GM23248 (cell line): ENCODE data around the gene RASAL2. TPM values are rescaled to one million over a fixed set of nuclear protein-coding genes. Genes with fewer than 3 reads are reported as not detected.

Source experiments
- DNase-seq: peaks from one replicate; pipeline ENCODE4 v3.0.0-alpha.2; 2015
- H2AFZ ChIP-seq: fragments of 200-600 bp; sonication (generic); 2 replicates; pipeline ENCODE4 v1.6.1; 2016; ENCODE audit warnings: antibody characterized with exemption
- H3F3A ChIP-seq: fragments of 200-600 bp; sonication (generic); 2 replicates; pipeline ENCODE4 v1.6.1; 2016; ENCODE audit warnings: mild to moderate bottlenecking, antibody characterized with exemption, mixed run types; ENCODE audit not compliant: insufficient read depth
- H3K27ac ChIP-seq: fragments of 200-600 bp; sonication (generic); 2 replicates; pipeline ENCODE4 v1.5.1; 2016; ENCODE audit warnings: mild to moderate bottlenecking
- H3K27me3 ChIP-seq: fragments of 200-600 bp; sonication (generic); replicated peaks from 2 replicates; pipeline ENCODE4 v1.6.1; 2016; ENCODE audit warnings: mild to moderate bottlenecking; ENCODE audit not compliant: insufficient read depth
- H3K36me3 ChIP-seq: fragments of 200-600 bp; sonication (generic); 2 replicates; pipeline ENCODE4 v1.6.1; 2016; ENCODE audit warnings: low read depth, mild to moderate bottlenecking
- H3K4me1 ChIP-seq: fragments of 200-600 bp; sonication (generic); 2 replicates; pipeline ENCODE4 v1.6.1; 2016; ENCODE audit warnings: mild to moderate bottlenecking; ENCODE audit not compliant: insufficient read depth
- H3K4me2 ChIP-seq: fragments of 200-600 bp; sonication (generic); one replicate; pipeline ENCODE4 v1.6.1; 2016; ENCODE audit warnings: mild to moderate bottlenecking; ENCODE audit not compliant: unreplicated experiment
- H3K4me3 ChIP-seq: fragments of 200-600 bp; sonication (generic); 2 replicates; pipeline ENCODE4 v1.5.1; 2016; ENCODE audit warnings: mild to moderate bottlenecking
- H3K79me2 ChIP-seq: fragments of 200-600 bp; sonication (generic); 2 replicates; pipeline ENCODE4 v1.6.1; 2016; ENCODE audit warnings: mild to moderate bottlenecking; ENCODE audit not compliant: insufficient read depth
- H3K9ac ChIP-seq: fragments of 200-600 bp; sonication (generic); 2 replicates; pipeline ENCODE4 v1.6.1; 2016; ENCODE audit warnings: mild to moderate bottlenecking
- H3K9me2 ChIP-seq: fragments of 200-600 bp; sonication (generic); 2 replicates; pipeline ENCODE4 v1.6.1; 2016; ENCODE audit warnings: mixed run types, mild to moderate bottlenecking, moderate library complexity; ENCODE audit not compliant: insufficient read depth
- H3K9me3 ChIP-seq: fragments of 200-600 bp; sonication (generic); one replicate; pipeline ENCODE4 v1.6.1; 2017; ENCODE audit warnings: low read depth
- H4K20me1 ChIP-seq: fragments of 200-600 bp; sonication (generic); 2 replicates; pipeline ENCODE4 v1.6.0; 2016; ENCODE audit not compliant: insufficient read depth
- EZH2 ChIP-seq: fragments of 200-600 bp; sonication (generic); IDR thresholded peaks from 2 replicates; pipeline ENCODE4 v1.6.1; 2018; ENCODE audit warnings: antibody characterized with exemption, mild to moderate bottlenecking; ENCODE audit not compliant: insufficient read depth, poor library complexity, severe bottlenecking
- EZH2phosphoT487 ChIP-seq: fragments of 200-600 bp; sonication (generic); IDR thresholded peaks from 2 replicates; pipeline ENCODE4 v1.6.1; 2018; ENCODE audit warnings: antibody characterized with exemption, moderate library complexity, mild to moderate bottlenecking, low read depth; ENCODE audit not compliant: insufficient read depth
- WGBS, 2 experiments: methylation state at CpG; one replicate each; pipeline ENCODE4 v1.1.6; 2015 to 2017; ENCODE audit warnings: low lambda C conversion rate in 2 of 2, low coverage in 1 of 2; ENCODE audit errors: missing lambda C conversion rate in 2 of 2; 5-methylcytosine and 5-hydroxymethylcytosine counted together
- in situ Hi-C: fragments of 300-500 bp; cut with MboI; formaldehyde crosslinking; loops from 2 replicates; pipeline ENCODE4 v1.15.0; 2020
- polyA plus RNA-seq: library from polyadenylated mRNA; unstranded; fragments of >200 nt; fragmentation: Nextera tagmentation; extraction: Ambion mirVana; gene quantifications from 2 replicates; pipeline ENCODE4 v1.2.1, GENCODE V29; 2016
- total RNA-seq: library from RNA; depleted of rRNA; stranded (reverse); fragments of >200 nt; shearing (Covaris generic); gene quantifications from 2 replicates; pipeline ENCODE4 v1.2.3, GENCODE V29; 2014

Gene RASAL2
- total and polyA plus RNA-seq, 2 experiments from 2014 or later: 10.1 to 23.1 TPM

DNA sequence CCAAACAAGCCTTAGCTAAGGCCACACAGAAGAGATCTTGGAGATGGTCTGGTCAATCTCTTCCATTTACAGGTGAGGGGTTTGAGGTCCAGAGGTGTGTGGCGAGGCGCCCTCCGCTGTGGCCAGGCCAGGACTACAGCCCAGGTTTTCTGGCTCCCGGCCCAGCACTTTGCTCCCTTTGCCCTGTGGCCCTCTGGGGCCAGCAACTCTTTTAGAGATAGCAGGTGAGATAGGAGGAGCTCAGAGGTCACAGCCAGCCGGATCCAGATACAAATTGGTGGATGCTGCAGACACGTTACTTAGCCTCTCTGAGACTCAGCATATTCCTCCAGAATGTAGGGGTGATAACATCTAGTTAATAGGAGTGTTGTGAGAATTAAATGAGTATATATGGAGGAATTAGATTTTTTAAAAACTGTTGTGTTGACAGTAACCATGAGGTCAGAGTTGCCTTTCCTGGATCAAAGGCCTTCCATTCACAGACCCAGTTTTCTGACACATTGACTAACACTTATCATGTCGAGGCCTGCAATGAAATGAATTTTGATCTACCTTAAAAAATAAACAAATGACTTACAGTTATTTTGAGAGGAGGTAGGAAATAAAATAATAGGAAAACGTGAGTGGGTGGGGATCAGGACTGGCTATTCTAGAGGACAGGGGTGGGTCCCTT is 435.6 kb downstream of the RASAL2 start:
- TF ChIP-seq EZH2 (no peak), EZH2phosphoT487 (no peak)
- no peak for DNase-seq
- Histone ChIP-seq H3K27ac (no peak overlapping the region), H4K20me1 (no peaks in the 10 kb centered on the region), H3K36me3 (no peaks in the 10 kb centered on the region), H3K27me3 (no peaks in the 10 kb centered on the region), H3K9ac (no peak overlapping the region), H3K9me2 (no peaks in the 10 kb centered on the region), H3K4me1 (peaks cover 13% of the 10 kb centered on the region; the same call in 1 of the 2 replicates), H3K4me2 (no peak overlapping the region), H3K4me3 (no peak overlapping the region), H3F3A (0 out of 2 replicates have a peak, but pooled peaks cover 4% of the 10 kb centered on the region), H3K9me3 (no peaks in the 10 kb centered on the region), H3K79me2 (no peaks in the 10 kb centered on the region), H2AFZ (no peak overlapping the region)
- 83 to 87% methylated on average over 8 of the region's 8 CpGs for WGBS, 2 experiments
- in situ Hi-C loops: loop anchor here (25.0 kb wide), 1 partner anchor 833 kb away; the partner anchor contains the start of gene AXDND1

DNA sequence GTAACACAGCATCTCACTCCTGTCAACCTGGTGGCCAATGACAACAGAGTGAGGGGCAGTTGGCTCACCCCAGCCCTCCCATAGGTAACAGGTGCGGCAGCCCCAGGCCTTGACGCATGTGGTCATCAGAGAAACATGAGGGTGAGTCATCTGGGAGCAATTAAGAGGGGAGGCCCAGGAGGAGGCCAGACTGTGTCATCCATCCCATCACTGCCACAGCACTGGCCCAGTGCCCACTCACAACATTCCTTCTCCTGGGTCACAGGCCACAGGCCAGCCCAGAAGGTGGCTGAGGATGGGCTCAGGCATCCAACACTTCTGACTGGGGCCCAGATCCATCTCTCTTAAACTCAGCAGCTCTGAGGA is 436.1 kb downstream of the RASAL2 start:
- 0 to 22% methylated on average over 2 of the region's 2 CpGs for WGBS, 2 experiments
- H4K20me1 ChIP-seq: no peaks in the 10 kb centered on the region
- no peak overlapping the region for H3K4me3 ChIP-seq
- no peaks in the 10 kb centered on the region for H3K36me3 ChIP-seq
- H3K4me1 ChIP-seq: peaks cover 13% of the 10 kb centered on the region; the same call in 1 of the 2 replicates
- in situ Hi-C loops: loop anchor here (25.0 kb wide), 1 partner anchor 832 kb away; the partner anchor contains the start of gene AXDND1
- H2AFZ ChIP-seq: no peak overlapping the region
- 0 out of 2 replicates have a peak, but pooled peaks cover 4% of the 10 kb centered on the region for H3F3A ChIP-seq
- no peaks in the 10 kb centered on the region for H3K27me3 ChIP-seq
- TF ChIP-seq EZH2: no peak
- TF ChIP-seq EZH2phosphoT487: no peak
- H3K9me2 ChIP-seq: no peaks in the 10 kb centered on the region
- DNase-seq: peak; percentile 84
- peak overlapping the region; percentile 18 for H3K4me2 ChIP-seq
- H3K9ac ChIP-seq: no peak overlapping the region
- H3K9me3 ChIP-seq: no peaks in the 10 kb centered on the region
- H3K27ac ChIP-seq: no peak overlapping the region
- no peaks in the 10 kb centered on the region for H3K79me2 ChIP-seq

DNA sequence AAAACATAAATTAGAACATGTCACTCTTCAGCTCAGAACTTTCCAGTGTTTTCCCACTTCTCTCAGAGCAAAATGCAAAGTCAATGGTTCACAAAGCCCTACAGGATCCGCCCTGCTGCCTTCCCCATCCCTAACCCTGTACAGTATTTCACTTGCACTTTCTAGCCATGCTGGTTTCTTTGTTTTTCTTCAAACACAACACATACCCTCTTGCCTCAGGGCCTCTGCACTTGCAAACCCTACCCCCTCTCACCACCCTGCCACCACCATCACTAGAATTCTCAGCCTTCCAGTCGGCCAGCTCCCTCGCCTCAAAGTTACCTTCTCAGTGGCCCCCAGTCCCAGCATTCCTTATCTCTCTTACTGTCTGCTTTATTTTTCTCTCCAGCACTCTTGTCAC is 436.6 kb downstream of the RASAL2 start:
- no peaks in the 10 kb centered on the region for H3K36me3 ChIP-seq
- no peaks in the 10 kb centered on the region for H3K9me3 ChIP-seq
- no peak overlapping the region for H3K9ac ChIP-seq
- WGBS, 2 experiments: 94 to 96% methylated on average over 3 of the region's 3 CpGs
- in situ Hi-C loops: loop anchor here (25.0 kb wide), 1 partner anchor 832 kb away; the partner anchor contains the start of gene AXDND1
- H3K9me2 ChIP-seq: no peaks in the 10 kb centered on the region
- TF ChIP-seq EZH2phosphoT487 (no peak), EZH2 (no peak)
- no peak overlapping the region for H3K27ac ChIP-seq
- H3F3A ChIP-seq: peaks cover 6% of the 10 kb centered on the region; the same call in 1 of the 2 replicates
- peak; percentile 27 for DNase-seq
- peaks cover 13% of the 10 kb centered on the region; the same call in 1 of the 2 replicates for H3K4me1 ChIP-seq
- peak overlapping the region; percentile 18 for H3K4me2 ChIP-seq
- no peaks in the 10 kb centered on the region for H4K20me1 ChIP-seq
- no peaks in the 10 kb centered on the region for H3K79me2 ChIP-seq
- H3K27me3 ChIP-seq: no peaks in the 10 kb centered on the region
- H3K4me3 ChIP-seq: no peak overlapping the region
- H2AFZ ChIP-seq: no peak overlapping the region

DNA sequence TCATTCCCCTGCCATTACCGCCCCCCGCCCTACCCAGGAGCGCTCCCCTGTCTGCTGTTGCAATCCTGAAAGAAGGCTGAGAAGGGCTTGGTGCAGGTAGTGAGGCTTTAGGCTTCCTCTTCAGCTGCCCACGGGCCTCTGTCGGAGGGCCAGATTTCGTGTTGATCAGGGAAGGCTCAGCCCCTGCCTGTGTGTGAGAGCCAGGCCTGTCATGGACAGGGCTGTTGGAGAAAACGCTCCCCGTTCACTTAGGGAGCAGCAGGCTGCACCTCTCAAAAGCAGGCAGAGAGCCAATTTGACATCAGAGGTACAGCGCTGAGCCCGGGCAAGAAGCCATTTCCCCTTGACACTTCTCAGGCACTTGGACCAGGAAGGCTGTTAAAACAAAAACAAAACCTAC is 438.0 kb downstream of the RASAL2 start:
- no peaks in the 10 kb centered on the region for H3K79me2 ChIP-seq
- no peaks in the 10 kb centered on the region for H3K9me2 ChIP-seq
- WGBS, 2 experiments: 38 to 42% methylated on average over 10 of the region's 10 CpGs
- in situ Hi-C loops: loop anchor here (25.0 kb wide), 1 partner anchor 830 kb away; the partner anchor contains the start of gene AXDND1
- no peak overlapping the region for H3K4me2 ChIP-seq
- H3K27ac ChIP-seq: no peak overlapping the region
- peaks cover 22% of the 10 kb centered on the region for H3K4me1 ChIP-seq
- peaks cover 19% of the 10 kb centered on the region for H3F3A ChIP-seq
- no peak overlapping the region for H3K4me3 ChIP-seq
- DNase-seq: peak; percentile 27
- no peak for TF ChIP-seq EZH2
- no peak for TF ChIP-seq EZH2phosphoT487
- peak overlapping the region; percentile 83 for H2AFZ ChIP-seq
- no peak overlapping the region for H3K9ac ChIP-seq
- no peaks in the 10 kb centered on the region for H3K27me3 ChIP-seq
- H3K9me3 ChIP-seq: no peaks in the 10 kb centered on the region
- H3K36me3 ChIP-seq: no peaks in the 10 kb centered on the region
- no peaks in the 10 kb centered on the region for H4K20me1 ChIP-seq
